WTC11 (cell line): ENCODE measurements around the gene SRRT. TPM values are rescaled to one million over a fixed set of nuclear protein-coding genes. Genes with fewer than 3 reads are reported as not detected.

Experiments used
- AFF4 ChIP-seq: sonication (generic); formaldehyde crosslinking; IDR thresholded peaks from 2 replicates; pipeline ENCODE4 v1.8.1; 2023; ENCODE audit warnings: mild to moderate bottlenecking, missing genetic modification reagents, borderline replicate concordance
- ATF2 ChIP-seq: sonication (generic); formaldehyde crosslinking; IDR thresholded peaks from 2 replicates; pipeline ENCODE4 v1.8.1; 2022; ENCODE audit warnings: low read depth, missing genetic modification reagents, borderline replicate concordance
- CDX4 ChIP-seq: fragments of 250-450 bp; sonication (Bioruptor Pico); IDR thresholded peaks from 2 replicates; pipeline ENCODE4 v1.9.0; 2021; ENCODE audit warnings: moderate library complexity, mild to moderate bottlenecking, inconsistent platforms, borderline replicate concordance
- CREB1 ChIP-seq: sonication (generic); formaldehyde crosslinking; IDR thresholded peaks from 2 replicates; pipeline ENCODE4 v1.8.0; 2023; ENCODE audit warnings: mild to moderate bottlenecking, missing genetic modification reagents
- E2F1 ChIP-seq: sonication (generic); formaldehyde crosslinking; IDR thresholded peaks from 2 replicates; pipeline ENCODE4 v1.8.0; 2022; ENCODE audit warnings: mild to moderate bottlenecking, missing genetic modification reagents
- E2F5 ChIP-seq: sonication (generic); formaldehyde crosslinking; IDR thresholded peaks from 2 replicates; pipeline ENCODE4 v1.8.1; 2022; ENCODE audit warnings: mild to moderate bottlenecking, moderate library complexity, missing genetic modification reagents
- HMGXB4 ChIP-seq: sonication (generic); formaldehyde crosslinking; IDR thresholded peaks from 2 replicates; pipeline ENCODE4 v1.8.1; 2023; ENCODE audit warnings: mild to moderate bottlenecking, moderate library complexity, missing genetic modification reagents
- IRF1 ChIP-seq: sonication (generic); formaldehyde crosslinking; IDR thresholded peaks from 2 replicates; pipeline ENCODE4 v1.8.0; 2023; ENCODE audit warnings: missing genetic modification reagents
- MYBL2 ChIP-seq: sonication (generic); formaldehyde crosslinking; IDR thresholded peaks from 2 replicates; pipeline ENCODE4 v1.8.1; 2023; ENCODE audit warnings: mild to moderate bottlenecking, moderate library complexity, missing genetic modification reagents
- NFYB ChIP-seq: sonication (generic); formaldehyde crosslinking; conservative IDR thresholded peaks from 2 replicates; pipeline ENCODE4 v1.8.0; 2022; ENCODE audit warnings: low read depth, missing genetic modification reagents
- PRRX2 ChIP-seq: fragments of 250-450 bp; sonication (Bioruptor Pico); IDR thresholded peaks from 2 replicates; pipeline ENCODE4 v1.8.0; 2021; ENCODE audit warnings: mild to moderate bottlenecking
- SOX15 ChIP-seq: fragments of 250-450 bp; sonication (Bioruptor Pico); IDR thresholded peaks from 2 replicates; pipeline ENCODE4 v1.9.0; 2021; ENCODE audit warnings: mild to moderate bottlenecking
- TEAD4 ChIP-seq: sonication (generic); formaldehyde crosslinking; IDR thresholded peaks from 2 replicates; pipeline ENCODE4 v1.8.0; 2022; ENCODE audit warnings: mild to moderate bottlenecking, missing genetic modification reagents
- USF2 ChIP-seq: sonication (generic); formaldehyde crosslinking; IDR thresholded peaks from 2 replicates; pipeline ENCODE4 v1.8.1; 2023; ENCODE audit warnings: mild to moderate bottlenecking, missing genetic modification reagents, moderate library complexity
- ZBTB21 ChIP-seq: sonication (generic); formaldehyde crosslinking; IDR thresholded peaks from 2 replicates; pipeline ENCODE4 v1.8.1; 2023; ENCODE audit warnings: mild to moderate bottlenecking, missing genetic modification reagents, borderline replicate concordance
- ZBTB43 ChIP-seq: sonication (generic); formaldehyde crosslinking; IDR thresholded peaks from 2 replicates; pipeline ENCODE4 v1.8.1; 2023; ENCODE audit warnings: mild to moderate bottlenecking, missing genetic modification reagents
- ZNF219 ChIP-seq: sonication (generic); formaldehyde crosslinking; IDR thresholded peaks from 2 replicates; pipeline ENCODE4 v1.8.0; 2023; ENCODE audit warnings: missing genetic modification reagents, mild to moderate bottlenecking, borderline replicate concordance
- ZNF281 ChIP-seq: sonication (generic); formaldehyde crosslinking; IDR thresholded peaks from 2 replicates; pipeline ENCODE4 v1.8.0; 2023; ENCODE audit warnings: mild to moderate bottlenecking, missing genetic modification reagents
- ZNF396 ChIP-seq: fragments of 250-450 bp; sonication (Bioruptor Pico); IDR thresholded peaks from 2 replicates; pipeline ENCODE4 v1.8.0; 2021; ENCODE audit warnings: mild to moderate bottlenecking, moderate library complexity, borderline replicate concordance
- total RNA-seq: library from RNA; stranded (reverse); gene quantifications from 3 replicates; pipeline ENCODE4 v1.2.3, GENCODE V29; 2021

The SRRT gene
- total RNA-seq, 1 experiment from 2014 or later: 238 TPM

- no peak; the same call in 1 of the 2 replicates for TF ChIP-seq AFF4 (CRISPR knock-in tag)
- no peak for TF ChIP-seq ATF2 (CRISPR knock-in tag)
- no peak for TF ChIP-seq MYBL2
- TF ChIP-seq ZBTB43 (CRISPR knock-in tag): no peak; the same call in 1 of the 2 replicates
- no peak; the same call in 1 of the 2 replicates for TF ChIP-seq ZBTB21 (CRISPR knock-in tag)
- no peak for TF ChIP-seq SOX15 (CRISPR knock-in tag)
- TF ChIP-seq HMGXB4: no peak; the same call in 1 of the 2 replicates
- peak; percentile 62 for TF ChIP-seq NFYB (CRISPR knock-in tag)
- peak; percentile 35; the same call in 1 of the 2 replicates for TF ChIP-seq CREB1 (CRISPR knock-in tag)
- no peak for TF ChIP-seq ZNF396
- no peak; the same call in 1 of the 2 replicates for TF ChIP-seq USF2 (CRISPR knock-in tag)
- TF ChIP-seq IRF1: no peak
- TF ChIP-seq ZNF219 (CRISPR knock-in tag): no peak
- peak; percentile 70; the same call in 1 of the 2 replicates for TF ChIP-seq ZNF281 (CRISPR knock-in tag)
- TF ChIP-seq TEAD4 (CRISPR knock-in tag): no peak
- TF ChIP-seq CDX4 (CRISPR knock-in tag): no peak
- no peak for TF ChIP-seq PRRX2
- TF ChIP-seq E2F1 (CRISPR knock-in tag): no peak
- TF ChIP-seq E2F5 (CRISPR knock-in tag): no peak; the same call in none of the 2 replicates
These were observed 22.6 kb upstream of the SRRT start, which contains the start of gene SLC12A9 (continued) for GRCh38 chr7:100852048-100852872.
